Left colon (tissue), 2 donors: ENCODE results near the gene ESD. TPM values are rescaled to one million over a fixed set of nuclear protein-coding genes. Genes with fewer than 3 reads are reported as not detected.
A peak's percentile ranks its signal among the peaks of the same experiment; 100 is the strongest.

Experiments used
- ATAC-seq: fragments of 200-7000 bp; cut with Tn5 transposase; one replicate; pipeline ENCODE4 v1.9.1; 2020; ENCODE audit warnings: mild to moderate bottlenecking, moderate library complexity
- DNase-seq, 2 donors: peaks; one replicate each; pipeline ENCODE4 v3.0.0-alpha.2; 2020
- intact Hi-C, 2 donors: fragments of 100-400 bp; cut with DNase I in 1 of 2; cut with micrococcal nuclease in 1 of 2; formaldehyde crosslinking; loops; one replicate each; pipeline versions ENCODE4 v1.11.2 to v1.14.0; 2022; cut with DNase I, micrococcal nuclease
- total RNA-seq, 2 donors: library from RNA; stranded (reverse); fragmentation: NEBNext Ultra II Directional; extraction: Animal tissue kit (Norgen Biotek cat#: 25700); gene quantifications; one replicate each; pipeline ENCODE4 v1.2.1, GENCODE V29; 2021
- donor health status: DM: no; HTN: no; CAD: no.
- donor health status: DM: yes; HTN: yes; CAD: no.

ESD gene
- total RNA-seq, 2 donors from 2014 or later, result 85.4 to 93.0 TPM

- intact Hi-C loops, result no loop called here
- DNase-seq (no peak), ATAC-seq (no peak)
Observed at GRCh38 chr13:46753917-46754316, 43.0 kb downstream of the ESD start.

GRCh38 chr13:46753137-46753536 lies 43.8 kb downstream of the ESD start:
- DNase-seq (no peak), ATAC-seq (peak; percentile 79)
- intact Hi-C loops, result no loop called here

- intact Hi-C loops, result no loop called here
- DNase-seq (no peak), ATAC-seq (peak; percentile 10)
Observed at GRCh38 chr13:46751811-46752635, 44.9 kb downstream of the ESD start.

DNA sequence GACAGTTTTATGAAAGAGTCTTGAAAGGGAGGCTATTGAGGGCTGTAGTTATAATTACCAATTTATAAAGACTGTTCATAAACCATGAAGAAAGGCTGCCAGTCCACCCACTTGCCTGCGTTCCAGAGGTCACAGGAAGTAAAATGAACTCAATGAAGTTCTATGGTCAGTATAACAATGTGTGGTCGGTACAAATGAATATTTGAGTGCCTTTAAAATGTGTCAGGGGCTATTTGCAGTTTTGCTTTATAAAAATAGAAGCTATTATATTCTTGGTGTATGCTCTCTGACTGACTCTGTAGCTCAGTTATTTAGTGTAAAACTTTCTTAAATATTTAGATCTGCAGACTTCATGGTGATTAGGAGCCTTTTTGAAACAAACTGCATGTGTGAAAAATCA lies 47.0 kb downstream of the ESD start:
- DNase-seq (no peak), ATAC-seq (peak; percentile 19)
- intact Hi-C loops, result no loop called here

DNA sequence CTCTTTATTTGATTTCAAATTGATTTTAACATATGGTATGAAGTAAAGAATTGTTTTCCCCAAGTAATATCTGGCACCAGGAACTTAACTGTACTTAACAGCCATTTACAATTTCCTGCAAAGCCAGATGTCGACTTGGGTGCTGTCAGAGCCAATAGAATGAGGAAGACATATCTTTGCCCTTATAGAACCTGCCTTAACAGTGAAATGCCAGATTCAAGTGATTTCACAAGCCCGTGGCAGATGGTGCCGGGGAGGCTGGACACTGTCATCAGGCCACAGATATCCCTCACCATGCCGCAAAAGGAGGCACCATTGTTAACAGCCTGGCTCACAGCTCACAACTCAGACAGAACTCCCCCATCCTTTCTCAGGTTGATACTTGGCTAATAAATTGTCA lies 48.7 kb downstream of the ESD start:
- DNase-seq (peak in 1 of 2 donors; percentile 35), ATAC-seq (peak; percentile 55)
- intact Hi-C loops, result no loop called here

GRCh38 chr13:46747031-46747820 lies 49.7 kb downstream of the ESD start:
- intact Hi-C loops, result no loop called here
- ATAC-seq (no peak), DNase-seq (no peak)

DNA sequence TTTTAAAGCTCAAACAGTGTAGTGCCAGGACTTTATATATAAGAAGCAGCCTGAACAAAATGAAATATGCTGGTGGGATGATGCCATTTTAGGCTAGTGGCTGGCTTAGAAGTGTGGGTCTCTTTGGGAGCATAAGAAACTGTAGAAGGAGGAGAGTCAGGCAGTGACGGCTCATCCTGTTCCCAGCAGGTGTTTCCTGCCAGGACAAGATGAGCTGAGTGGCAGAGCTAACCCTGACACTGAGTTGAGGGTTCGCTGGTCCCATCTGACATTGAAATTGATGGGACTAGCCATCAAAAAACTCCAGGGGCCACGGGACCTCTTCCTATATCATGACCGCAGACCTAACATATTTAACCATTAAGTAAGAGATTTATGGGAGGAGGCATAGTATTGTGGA lies 51.3 kb downstream of the ESD start:
- DNase-seq (no peak), ATAC-seq (no peak)
- intact Hi-C loops, result no loop called here

GRCh38 chr13:46745062-46745461 lies 51.9 kb downstream of the ESD start:
- DNase-seq, result no peak
- peak; percentile 64 for ATAC-seq
- intact Hi-C loops, result no loop called here

GRCh38 chr13:46743191-46743590 lies 53.8 kb downstream of the ESD start:
- ATAC-seq, result no peak
- intact Hi-C loops, result no loop called here

DNA sequence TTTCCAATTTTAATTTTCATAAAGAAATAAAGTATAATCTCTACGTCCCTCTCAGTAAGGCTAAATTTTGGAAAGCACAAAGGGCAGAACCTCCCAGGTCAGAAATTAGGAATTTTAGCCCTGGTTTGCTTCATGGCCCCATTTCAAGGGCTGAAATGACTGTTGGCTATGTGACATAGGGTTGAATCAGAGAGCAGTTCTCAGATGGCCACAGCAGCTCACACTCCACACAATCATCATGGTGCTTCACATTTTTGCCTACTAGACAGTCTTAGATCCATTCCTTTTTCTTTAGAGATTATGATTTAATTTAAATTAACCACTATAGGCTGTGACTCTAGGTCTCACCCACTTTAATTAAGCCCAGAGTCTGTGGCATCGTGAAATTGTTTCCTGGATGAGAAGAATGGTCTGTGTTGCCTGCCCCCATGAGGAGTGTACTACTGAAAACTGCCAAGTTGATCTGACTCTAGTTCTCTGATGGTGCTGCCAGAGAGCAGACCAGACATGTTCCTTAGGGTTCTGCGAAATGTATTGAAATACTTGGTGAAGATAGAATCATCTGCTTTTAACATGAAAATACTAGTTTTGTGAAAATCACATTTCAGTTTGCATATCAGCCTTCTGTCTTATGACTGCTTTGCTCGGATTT lies 57.4 kb downstream of the ESD start:
- intact Hi-C loops, result no loop called here
- DNase-seq (no peak), ATAC-seq (no peak)

More at GRCh38 chr13:46743191-46743590, 53.8 kb downstream of the ESD start:
- DNase-seq, result no peak

DNA sequence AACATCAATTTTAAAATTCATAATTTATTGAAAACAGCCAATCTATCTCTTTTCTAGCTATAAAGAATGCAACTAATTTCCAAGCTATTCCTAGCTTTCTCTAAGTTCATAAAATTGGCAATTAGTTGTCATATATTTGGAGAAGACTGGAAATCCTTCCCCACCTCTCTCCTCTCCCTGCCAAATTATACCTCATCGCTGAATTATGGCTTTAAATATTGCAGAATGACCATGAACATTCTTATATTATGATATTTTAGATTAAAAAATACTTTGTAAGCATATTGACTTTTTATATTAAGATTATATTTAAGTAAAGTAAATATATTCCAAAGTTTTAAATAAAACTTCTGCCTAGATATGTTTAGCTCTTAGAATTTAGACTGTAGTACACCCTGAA lies 58.2 kb downstream of the ESD start:
- ATAC-seq, result no peak
- intact Hi-C loops, result no loop called here

GRCh38 chr13:46738055-46738454 lies 58.9 kb downstream of the ESD start:
- intact Hi-C loops, result no loop called here
- DNase-seq, result no peak
- ATAC-seq, result no peak

More for the DNA sequence above, 58.2 kb downstream of the ESD start:
- DNase-seq, result no peak

DNA sequence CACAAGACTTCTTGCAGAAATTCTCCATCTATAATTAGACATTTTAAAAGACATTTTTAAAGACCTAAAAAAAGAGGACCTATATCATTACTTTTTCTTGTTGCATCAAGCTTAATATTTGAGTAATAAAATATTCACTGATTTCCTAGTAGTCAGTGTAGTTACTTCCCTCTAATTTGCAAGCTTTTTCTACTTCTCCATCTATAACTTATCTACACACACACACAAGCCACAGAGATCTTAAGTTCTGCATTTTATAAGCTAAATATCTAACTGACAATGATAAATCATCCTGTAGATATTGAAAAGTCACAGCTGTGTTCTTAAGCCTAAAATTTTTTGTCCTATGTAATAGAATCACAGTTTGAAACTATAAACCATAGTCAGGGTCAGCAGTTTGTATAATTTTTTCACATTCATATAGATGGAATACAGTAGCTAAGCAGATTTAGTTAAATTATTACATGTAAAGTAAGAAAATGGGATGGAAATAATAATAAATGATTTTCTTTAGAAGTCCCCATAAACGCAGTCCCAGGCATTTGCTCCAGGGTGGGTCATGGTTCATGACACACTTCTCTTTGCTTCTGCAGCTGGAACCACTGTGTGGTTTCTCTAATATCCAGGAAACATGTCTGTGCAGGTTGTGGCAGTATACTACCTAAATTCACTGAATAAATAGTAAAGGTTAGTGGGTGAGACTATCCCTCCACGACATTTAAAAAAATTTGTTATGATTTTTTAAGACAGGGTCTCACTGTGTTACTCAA lies 60.2 kb downstream of the ESD start:
- intact Hi-C loops, result no loop called here
- ATAC-seq (no peak), DNase-seq (no peak)

DNA sequence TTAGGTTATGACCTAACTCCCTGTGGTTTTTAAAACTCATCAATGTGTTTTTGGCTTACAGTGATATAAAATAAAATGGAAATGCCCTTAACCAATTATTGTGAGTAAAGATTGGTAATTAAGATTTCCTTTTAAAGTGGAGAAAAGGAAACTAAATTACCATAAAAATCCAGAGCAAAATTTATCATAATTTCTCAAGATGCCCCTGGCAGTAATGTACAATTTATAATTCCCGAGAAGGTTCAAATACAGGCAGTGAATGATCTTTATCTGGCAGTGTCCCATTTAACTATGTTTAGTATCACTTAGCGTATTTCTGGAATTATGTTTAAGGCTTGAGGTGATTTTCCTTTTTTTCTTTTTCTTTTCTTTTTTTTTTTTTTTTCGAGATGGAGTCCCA lies 61.5 kb downstream of the ESD start:
- intact Hi-C loops, result no loop called here
- no peak for ATAC-seq
- DNase-seq, result no peak

DNA sequence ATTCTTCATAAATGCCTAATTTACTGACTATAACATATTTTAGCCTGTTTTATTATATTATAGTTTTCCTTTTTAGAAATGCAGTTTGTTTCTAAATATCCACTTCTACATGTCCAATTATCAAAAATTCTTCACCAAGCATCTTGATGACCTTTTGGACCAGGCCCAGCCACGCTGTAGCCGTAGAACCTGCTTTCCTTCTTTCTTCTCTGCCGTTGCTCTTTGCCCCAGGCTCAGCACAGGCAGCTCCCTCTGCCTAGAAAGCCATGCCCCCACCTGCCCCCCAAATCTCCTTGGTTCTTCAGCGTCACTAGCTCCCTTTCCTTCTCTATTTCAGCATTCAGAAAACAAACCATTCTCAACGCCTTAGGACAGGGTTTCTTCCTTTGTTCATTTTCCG lies 65.4 kb downstream of the ESD start:
- intact Hi-C loops, result no loop called here
- no peak for ATAC-seq
- no peak for DNase-seq

DNA sequence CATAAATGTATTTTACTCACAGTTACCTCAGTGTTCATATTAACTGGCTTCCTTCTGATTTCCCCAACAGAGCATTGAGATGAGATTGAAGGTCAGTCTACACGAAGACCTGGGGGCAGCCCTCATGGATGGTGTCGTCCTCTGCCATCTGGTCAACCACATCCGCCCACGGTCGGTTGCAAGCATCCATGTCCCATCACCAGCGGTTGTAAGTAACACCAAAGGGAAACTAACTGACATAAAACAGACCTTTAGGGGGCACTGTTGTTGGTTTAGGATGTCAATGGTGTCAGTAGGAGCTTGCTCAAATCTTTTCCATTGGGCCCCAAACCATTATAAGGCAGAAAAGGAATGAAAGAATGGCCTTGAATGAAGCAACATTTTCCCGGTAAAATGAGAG lies 68.2 kb downstream of the ESD start:
- no peak for DNase-seq
- ATAC-seq, result no peak
- intact Hi-C loops, result loop anchor here in 1 of 2 donors (10.0 kb wide), 1 partner anchor 234 kb away; no protein-coding TSS in a partner anchor

DNA sequence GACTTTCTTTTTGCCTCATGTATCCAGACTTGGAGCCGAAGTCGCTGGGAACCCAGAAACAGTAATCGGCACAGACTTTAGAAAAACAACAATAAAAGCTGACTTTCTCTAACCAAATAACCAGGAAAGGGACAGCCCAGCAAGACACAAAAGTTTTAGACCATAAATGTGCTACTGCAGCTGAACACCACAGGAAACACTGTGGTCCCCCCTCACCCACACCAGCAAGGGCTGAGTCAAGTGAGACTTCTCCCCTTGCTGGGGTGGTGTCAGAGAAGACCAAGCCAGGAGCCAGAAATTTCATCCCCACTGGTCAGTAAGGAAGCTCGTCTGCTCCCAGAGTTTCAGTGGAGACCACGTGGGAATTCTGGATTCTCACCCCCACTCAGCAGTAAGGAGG lies 70.6 kb downstream of the ESD start:
- intact Hi-C loops, result loop anchor here in 1 of 2 donors (10.0 kb wide), 1 partner anchor 232 kb away; no protein-coding TSS in a partner anchor
- DNase-seq (no peak), ATAC-seq (no peak)
